ENCODE results near the gene TMX1. TPM values are rescaled to one million over a fixed set of nuclear protein-coding genes. Genes with fewer than 3 reads are reported as not detected.

Gene TMX1
- total and polyA plus RNA-seq, 2 donors (not counting 1 experiment from before 2014, with no cell fraction given) = 36.5 to 49.5 TPM

- no peak overlapping the region for H3K4me2 ChIP-seq (ENCODE audit: extremely low read depth, insufficient read depth, low read length)
- no peaks in the 10 kb centered on the region for H3K36me3 ChIP-seq (ENCODE audit: control insufficient read depth, insufficient read depth, low read length)
- no peak for DNase-seq (ENCODE audit: low read depth in 2 of 2)
- H3K4me3 ChIP-seq (replicated peaks in 1 of 4; ENCODE audit: control extremely low read depth in 1 of 4, insufficient read depth in 1 of 4, low read depth in 3 of 4, low read length in 4 of 4) = no peak overlapping the region
- no peak overlapping the region for H3K9ac ChIP-seq (ENCODE audit: insufficient read depth, low read length)
- no peaks in the 10 kb centered on the region for H3K79me2 ChIP-seq (ENCODE audit: control insufficient read depth, insufficient read depth, low read length)
- H3K9me3 ChIP-seq (ENCODE audit: control insufficient read depth, insufficient read depth, low read depth, low read length) = no peaks in the 10 kb centered on the region
- H3K27ac ChIP-seq (ENCODE audit: insufficient read depth, low read length) = no peak overlapping the region
- H3K4me1 ChIP-seq (ENCODE audit: control insufficient read depth, extremely low read depth, insufficient read depth, low read length) = no peaks in the 10 kb centered on the region
- no peak overlapping the region for H2AFZ ChIP-seq (ENCODE audit: low read length)
- H3K27me3 ChIP-seq (ENCODE audit: control insufficient read depth, insufficient read depth, low read length) = no peaks in the 10 kb centered on the region
- TF ChIP-seq EZH2 (IDR thresholded peaks at IDR 0.05; ENCODE audit: low read length, missing control alignments) = no peak
- TF ChIP-seq CTCF (conservative IDR thresholded peaks at IDR 0.05 in 1 of 2, IDR thresholded peaks at IDR 0.05 in 1 of 2; ENCODE audit: low read depth in 1 of 2, low read length in 2 of 2) = no peak
- no peaks in the 10 kb centered on the region for H4K20me1 ChIP-seq (ENCODE audit: control insufficient read depth, extremely low read depth, insufficient read depth, low read length)
These were observed 18.7 kb downstream of the TMX1 start for GRCh38 chr14:51258788-51259187.

GRCh38 chr14:51260225-51260624 lies 20.2 kb downstream of the TMX1 start:
- Histone ChIP-seq H3K27me3 (ENCODE audit: control insufficient read depth, insufficient read depth, low read length) (no peaks in the 10 kb centered on the region), H3K36me3 (ENCODE audit: control insufficient read depth, insufficient read depth, low read length) (no peaks in the 10 kb centered on the region), H3K27ac (ENCODE audit: insufficient read depth, low read length) (no peak overlapping the region), H2AFZ (ENCODE audit: low read length) (no peak overlapping the region), H4K20me1 (ENCODE audit: control insufficient read depth, extremely low read depth, insufficient read depth, low read length) (no peaks in the 10 kb centered on the region), H3K4me3 (replicated peaks in 1 of 4; ENCODE audit: control extremely low read depth in 1 of 4, insufficient read depth in 1 of 4, low read depth in 3 of 4, low read length in 4 of 4) (no peak overlapping the region), H3K79me2 (ENCODE audit: control insufficient read depth, insufficient read depth, low read length) (no peaks in the 10 kb centered on the region), H3K9ac (ENCODE audit: insufficient read depth, low read length) (no peak overlapping the region), H3K4me1 (ENCODE audit: control insufficient read depth, extremely low read depth, insufficient read depth, low read length) (no peaks in the 10 kb centered on the region), H3K9me3 (ENCODE audit: control insufficient read depth, insufficient read depth, low read depth, low read length) (no peaks in the 10 kb centered on the region), H3K4me2 (ENCODE audit: extremely low read depth, insufficient read depth, low read length) (no peak overlapping the region)
- TF ChIP-seq EZH2 (IDR thresholded peaks at IDR 0.05; ENCODE audit: low read length, missing control alignments) (no peak), CTCF (conservative IDR thresholded peaks at IDR 0.05 in 1 of 2, IDR thresholded peaks at IDR 0.05 in 1 of 2; ENCODE audit: low read depth in 1 of 2, low read length in 2 of 2) (no peak)
- DNase-seq (ENCODE audit: low read depth in 2 of 2) = no peak

- no peak overlapping the region for H2AFZ ChIP-seq (ENCODE audit: low read length)
- no peaks in the 10 kb centered on the region for H3K4me1 ChIP-seq (ENCODE audit: control insufficient read depth, extremely low read depth, insufficient read depth, low read length)
- H3K4me3 ChIP-seq (replicated peaks in 1 of 4; ENCODE audit: control extremely low read depth in 1 of 4, insufficient read depth in 1 of 4, low read depth in 3 of 4, low read length in 4 of 4) = no peak overlapping the region
- no peaks in the 10 kb centered on the region for H3K27me3 ChIP-seq (ENCODE audit: control insufficient read depth, insufficient read depth, low read length)
- no peaks in the 10 kb centered on the region for H3K79me2 ChIP-seq (ENCODE audit: control insufficient read depth, insufficient read depth, low read length)
- TF ChIP-seq CTCF (conservative IDR thresholded peaks at IDR 0.05 in 1 of 2, IDR thresholded peaks at IDR 0.05 in 1 of 2; ENCODE audit: low read depth in 1 of 2, low read length in 2 of 2) = no peak
- TF ChIP-seq EZH2 (IDR thresholded peaks at IDR 0.05; ENCODE audit: low read length, missing control alignments) = no peak
- H3K4me2 ChIP-seq (ENCODE audit: extremely low read depth, insufficient read depth, low read length) = no peak overlapping the region
- no peak for DNase-seq (ENCODE audit: low read depth in 2 of 2)
- H3K27ac ChIP-seq (ENCODE audit: insufficient read depth, low read length) = no peak overlapping the region
- no peaks in the 10 kb centered on the region for H3K36me3 ChIP-seq (ENCODE audit: control insufficient read depth, insufficient read depth, low read length)
- no peaks in the 10 kb centered on the region for H3K9me3 ChIP-seq (ENCODE audit: control insufficient read depth, insufficient read depth, low read depth, low read length)
- no peaks in the 10 kb centered on the region for H4K20me1 ChIP-seq (ENCODE audit: control insufficient read depth, extremely low read depth, insufficient read depth, low read length)
- H3K9ac ChIP-seq (ENCODE audit: insufficient read depth, low read length) = no peak overlapping the region
These were observed 21.1 kb downstream of the TMX1 start for GRCh38 chr14:51261151-51261550.
